ENCODE data around the gene GRAMD1A. TPM values are rescaled to one million over a fixed set of nuclear protein-coding genes. Genes with fewer than 3 reads are reported as not detected.

GRAMD1A gene
- total and polyA plus RNA-seq, 2 of the 8 experiments (the other 6 are each of a cell fraction or from before 2014, with no cell fraction given): 113 to 154 TPM

DNA sequence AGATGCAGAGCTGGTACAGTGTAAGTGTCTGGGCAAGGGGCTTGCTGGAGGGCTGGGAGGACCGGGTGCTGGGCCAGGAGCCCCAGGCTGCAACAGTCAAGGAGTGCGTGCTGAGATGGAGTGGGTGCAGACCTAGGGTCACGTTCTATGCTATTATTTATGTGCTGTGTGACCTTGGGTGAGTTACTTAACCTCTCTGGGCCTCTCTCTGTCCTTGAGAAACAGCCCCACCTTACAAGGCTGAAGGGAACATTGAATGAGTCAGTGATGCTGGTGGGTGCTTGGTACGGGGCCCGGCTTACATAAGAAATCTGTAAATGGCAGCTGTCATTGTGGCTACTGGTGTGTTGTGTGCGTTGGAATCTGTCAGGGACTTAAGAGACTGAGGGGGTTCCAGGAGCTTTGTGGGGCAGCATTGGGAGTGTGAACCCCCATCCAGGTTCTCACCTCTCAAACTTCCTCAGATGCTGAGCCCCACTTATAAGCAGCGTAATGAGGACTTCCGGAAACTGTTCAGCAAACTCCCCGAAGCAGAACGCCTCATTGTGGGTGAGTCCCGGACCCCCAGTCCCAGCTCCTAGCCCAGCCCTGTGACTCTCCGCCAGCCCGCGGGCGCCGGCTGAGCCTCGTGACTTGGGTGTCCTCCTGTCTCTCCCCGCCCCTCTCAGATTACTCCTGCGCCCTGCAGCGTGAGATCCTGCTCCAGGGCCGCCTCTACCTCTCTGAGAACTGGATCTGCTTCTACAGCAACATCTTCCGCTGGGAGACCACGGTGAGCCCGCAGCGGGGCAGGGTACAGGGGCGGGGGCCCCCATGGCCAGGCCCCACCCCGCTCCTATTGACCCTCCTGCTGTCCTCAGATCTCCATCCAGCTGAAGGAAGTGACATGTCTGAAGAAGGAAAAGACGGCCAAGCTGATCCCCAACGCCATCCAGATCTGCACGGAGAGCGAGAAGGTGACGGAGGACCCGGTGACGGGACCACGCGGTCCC, 9.6 kb downstream of the GRAMD1A start:
- ChIA-PET POLR2A (ENCODE audit: partially characterized antibody) (interaction anchor here (0.6 to 24.8 kb wide), 7 partner anchors 5 to 790 kb away, joined by 3 to 366 read pairs (median 4); partner anchors contain the start of genes GRAMD1A and SCN1B), CTCF (ENCODE audit: partially characterized antibody) (interaction anchor here (0.6 to 12.2 kb wide), 6 partner anchors 8 to 171 kb away, joined by 3 to 174 read pairs (median 4); no protein-coding TSS in a partner anchor)
- H3K79me1 ChIP-seq (ENCODE audit: low read depth, low read length): peaks cover 8% of the 10 kb centered on the region
- H3K27me3 ChIP-seq (replicated peaks in 1 of 4; ENCODE audit: control insufficient read depth in 3 of 4, extremely low read depth in 1 of 4, insufficient read depth in 3 of 4, low read length in 3 of 4): no peaks in the 10 kb centered on the region
- 86% methylated on average over 27 of the region's 36 CpGs; no CpG with 5 or more reads in 1 of the 2 experiments for WGBS, 2 experiments (ENCODE audit: extremely low coverage in 1 of 2, insufficient coverage in 1 of 2, insufficient read length in 1 of 2, insufficient replicate concordance in 2 of 2, low coverage in 1 of 2, low lambda C conversion rate in 2 of 2, missing lambda C conversion rate in 1 of 2)
- no peak overlapping the region for H2BK5ac ChIP-seq (ENCODE audit: low read depth, low read length)
- H2BK15ac ChIP-seq (ENCODE audit: low read length): no peak overlapping the region
- no peak overlapping the region for H2AFZ ChIP-seq (ENCODE audit: low read length)
- no peak overlapping the region for H3K23ac ChIP-seq (ENCODE audit: insufficient read length)
- no peak overlapping the region for H3K4ac ChIP-seq (replicated peaks; ENCODE audit: insufficient read length, low read depth, low read length)
- peaks cover 14 to 28% of the 10 kb centered on the region in 2 experiments for H4K20me1 ChIP-seq (replicated peaks in 1 of 2; ENCODE audit: control insufficient read depth in 1 of 2, insufficient read depth in 2 of 2, low read length in 2 of 2)
- no peak overlapping the region for H3K56ac ChIP-seq (replicated peaks; ENCODE audit: insufficient read length, low read depth, low read length)
- no peak overlapping the region for H2BK20ac ChIP-seq (ENCODE audit: low read length)
- no peak overlapping the region for H4K5ac ChIP-seq (ENCODE audit: insufficient read length, low read depth, low read length)
- H3K36me3 ChIP-seq (ENCODE audit: control insufficient read depth in 2 of 4, insufficient read depth in 4 of 4, low read length in 3 of 4): peaks cover 32 to 64% (median 52%) of the 10 kb centered on the region in 4 experiments
- H3K4me3 ChIP-seq (ENCODE audit: extremely low read depth in 1 of 4, insufficient read depth in 2 of 4, low read depth in 3 of 4, low read length in 4 of 4): no peak overlapping the region
- no peak overlapping the region for H3K9ac ChIP-seq (replicated peaks in 1 of 4; ENCODE audit: extremely low read depth in 1 of 4, low read depth in 3 of 4, low read length in 3 of 4)
- H3K14ac ChIP-seq (ENCODE audit: insufficient read length): no peak overlapping the region
- no peak overlapping the region for H2BK120ac ChIP-seq (replicated peaks; ENCODE audit: low read depth, low read length)
- no peak overlapping the region for H3K27ac ChIP-seq (ENCODE audit: low read depth, low read length)
- no peak overlapping the region for H4K91ac ChIP-seq (replicated peaks; ENCODE audit: insufficient read length, low read length)
- peak overlapping the region; percentile 53; the same call in 1 of the 2 replicates for H4K8ac ChIP-seq (ENCODE audit: extremely low read depth, insufficient read depth, low read length)
- no peaks in the 10 kb centered on the region for H3K23me2 ChIP-seq (ENCODE audit: low read depth, low read length)
- H2AK5ac ChIP-seq (ENCODE audit: low read depth, low read length): no peak overlapping the region
- TF ChIP-seq SIRT6 (IDR thresholded peaks at IDR 0.05; ENCODE audit: low read length) (no peak), SRF (IDR thresholded peaks at IDR 0.05; ENCODE audit: low read depth, low read length) (no peak), SP4 (IDR thresholded peaks at IDR 0.05; ENCODE audit: low read length) (no peak), SAP30 (IDR thresholded peaks at IDR 0.05; ENCODE audit: insufficient read depth, insufficient replicate concordance, low read length) (no peak), CTBP2 (IDR thresholded peaks at IDR 0.05; ENCODE audit: borderline replicate concordance, insufficient read depth, insufficient read length, low read length) (no peak)
- H3K4me2 ChIP-seq (ENCODE audit: insufficient read depth in 1 of 2, low read depth in 2 of 2, low read length in 2 of 2): no peak overlapping the region
- no peaks in the 10 kb centered on the region for H3K9me3 ChIP-seq (ENCODE audit: insufficient read depth in 2 of 2, low read depth in 1 of 2, low read length in 1 of 2)
- no peak overlapping the region for H3K18ac ChIP-seq (ENCODE audit: extremely low read depth, low read length)
- H3K4me1 ChIP-seq (replicated peaks in 1 of 4; ENCODE audit: control insufficient read depth in 3 of 4, insufficient read depth in 4 of 4, low read length in 3 of 4): 0 out of 7 replicates have a peak, but pooled peaks cover 0 to under 1% (median 0%) of the 10 kb centered on the region in 4 experiments
- FAIRE-seq (no peak), DNase-seq (ENCODE audit: low read depth in 1 of 2, low spot score in 2 of 2) (no peak)
- peaks cover 2 to 29% of the 10 kb centered on the region in 2 experiments; a peak in 3 of 4 replicates for H3K79me2 ChIP-seq (ENCODE audit: control insufficient read depth in 1 of 2, insufficient read depth in 2 of 2, low read length in 2 of 2)
- H2BK12ac ChIP-seq (ENCODE audit: low read depth, low read length): no peak overlapping the region

Measured in H1 (cell line).